Mammary epithelial cell (primary cell): ENCODE data around the gene MRRF.

Experiments used
- CTCF ChIP-seq, 2 donors: IDR thresholded peaks in 1 of 2; conservative IDR thresholded peaks in 1 of 2; 2 replicates each; pipeline ENCODE4 v1.5.1; 2011 to 2012; ENCODE audit warnings: inconsistent platforms in 2 of 2, low read length in 2 of 2, mild to moderate bottlenecking in 2 of 2, control low read depth in 1 of 2, low read depth in 1 of 2; ENCODE audit not compliant: insufficient read depth in 1 of 2; ENCODE audit errors: extremely low read depth in 1 of 2
- EZH2 ChIP-seq: IDR thresholded peaks from 2 replicates; pipeline ENCODE4 v1.6.1; 2012; ENCODE audit warnings: low read length, inconsistent platforms, borderline replicate concordance

- TF ChIP-seq CTCF (conservative IDR thresholded peaks at IDR 0.05 in 1 of 2, IDR thresholded peaks at IDR 0.05 in 1 of 2; ENCODE audit: extremely low read depth in 1 of 2, insufficient read depth in 1 of 2, low read depth in 1 of 2, low read length in 2 of 2) (no peak), EZH2 (no peak)
These were observed 41.9 kb upstream of the MRRF start for GRCh38 chr9:122222791-122223190.
